HG03460 (cell line): Measurements from ENCODE around the gene WARS2.

Experiments used
- ATAC-seq: cut with Tn5 transposase; IDR thresholded peaks from one replicate; pipeline ENCODE4 v1.9.1; 2021; ENCODE audit not compliant: unreplicated experiment

Gene WARS2

DNA sequence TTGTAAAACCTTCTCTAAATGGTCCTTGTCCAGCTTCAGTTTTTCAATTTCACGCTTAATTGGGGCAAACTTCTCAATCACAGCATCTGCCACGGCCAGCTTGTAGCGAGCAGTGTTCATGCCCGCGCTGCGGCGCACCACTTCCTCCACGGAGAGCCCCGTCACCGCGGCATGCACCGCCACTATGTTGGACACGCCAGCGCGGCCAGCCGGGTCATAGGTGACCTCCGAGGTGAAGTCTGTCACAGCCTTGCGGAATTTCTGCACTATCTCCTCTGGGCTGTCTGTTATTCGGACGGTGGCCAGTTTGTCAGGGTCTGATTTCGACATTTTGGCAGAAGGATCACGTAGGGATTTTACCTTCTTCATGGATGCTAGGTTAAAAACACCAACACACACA is 107.5 kb downstream of the WARS2 start:
- ATAC-seq: no peak

GRCh38 chr1:119027759-119028158 is 112.7 kb downstream of the WARS2 start:
- ATAC-seq: no peak

DNA sequence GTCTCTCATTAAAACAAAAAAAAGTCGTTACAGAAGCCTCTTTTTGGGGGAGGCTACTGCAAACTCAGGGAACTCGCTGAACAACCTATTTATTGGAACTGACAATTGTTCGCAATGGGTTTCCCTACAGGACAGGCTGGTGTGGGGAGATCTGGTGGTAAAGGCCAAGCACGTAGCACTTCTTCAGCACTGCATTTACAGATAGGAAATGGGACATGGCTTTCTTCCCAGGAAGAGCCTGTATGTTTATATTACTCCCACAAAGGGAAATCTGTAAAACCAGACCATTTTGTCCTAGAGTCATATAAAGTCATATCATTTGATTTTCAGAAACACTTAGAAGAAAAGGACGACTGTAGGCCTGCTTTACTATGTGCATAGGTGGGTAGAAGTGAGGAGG is 113.5 kb downstream of the WARS2 start:
- ATAC-seq: no peak

DNA sequence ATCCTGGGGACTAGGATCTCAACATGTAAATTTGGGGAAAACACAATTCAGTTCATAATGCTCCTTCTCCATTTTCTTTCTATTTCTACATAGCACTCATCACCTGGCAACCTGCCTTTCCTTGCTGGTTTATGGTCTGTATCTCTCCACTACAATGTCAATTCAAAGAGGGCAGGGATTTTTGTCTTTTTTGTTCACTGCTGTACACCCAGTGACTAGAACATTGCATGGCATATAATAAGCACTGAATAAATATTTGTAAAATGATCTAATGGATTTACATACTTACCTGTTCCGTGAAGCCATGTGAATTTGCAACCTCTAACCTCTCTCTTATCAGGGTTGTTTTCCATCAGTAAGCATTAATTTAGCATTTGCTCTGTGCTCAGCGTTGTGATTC is 124.9 kb downstream of the WARS2 start:
- ATAC-seq: no peak

- ATAC-seq: no peak
These were observed 128.1 kb downstream of the WARS2 start for GRCh38 chr1:119012383-119012782.

- no peak for ATAC-seq
These were observed 128.7 kb downstream of the WARS2 start for GRCh38 chr1:119011706-119012105.

- no peak for ATAC-seq
These were observed 129.3 kb downstream of the WARS2 start for GRCh38 chr1:119011116-119011515.

DNA sequence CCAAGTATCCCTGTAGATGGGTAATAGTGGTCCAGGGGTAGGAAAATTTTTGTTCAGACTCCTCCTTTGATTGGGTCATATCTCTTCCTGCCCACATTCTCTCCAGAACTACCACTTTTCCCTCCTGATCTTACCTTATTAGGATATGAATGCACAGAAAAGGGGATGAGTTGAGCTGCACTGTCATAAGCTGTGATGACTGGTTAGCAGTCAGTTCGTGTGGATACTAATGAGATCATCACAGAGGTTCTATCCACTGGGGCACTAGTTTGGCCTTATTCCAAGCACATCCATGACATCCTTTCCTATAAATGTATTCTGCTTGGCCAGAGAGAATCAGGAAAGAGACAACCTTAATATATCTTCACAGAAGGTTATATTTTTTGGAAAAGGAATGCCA is 130.3 kb downstream of the WARS2 start:
- ATAC-seq: no peak

- ATAC-seq: no peak
These were observed 131.2 kb downstream of the WARS2 start for GRCh38 chr1:119009312-119009655.

GRCh38 chr1:119008483-119009311 is 131.8 kb downstream of the WARS2 start:
- peak; percentile 66 for ATAC-seq

GRCh38 chr1:119007670-119008482 is 132.6 kb downstream of the WARS2 start:
- ATAC-seq: no peak

DNA sequence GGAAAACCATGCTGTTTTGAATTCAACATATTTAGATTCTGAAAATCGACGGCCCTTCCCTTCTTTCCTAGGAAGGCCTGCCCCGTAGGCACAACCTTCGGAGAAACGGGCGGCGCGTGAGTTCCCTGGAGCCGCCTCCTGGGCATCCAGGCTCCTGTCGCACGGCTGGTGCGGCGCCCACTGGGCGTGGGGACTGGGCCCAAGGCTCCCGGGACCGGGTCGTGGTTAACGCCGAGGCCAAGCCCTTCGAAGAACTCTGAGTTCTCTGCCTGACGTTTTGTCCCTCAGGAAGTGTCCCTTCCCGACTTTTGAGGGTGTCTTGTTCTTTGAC is 133.1 kb downstream of the WARS2 start:
- no peak for ATAC-seq

DNA sequence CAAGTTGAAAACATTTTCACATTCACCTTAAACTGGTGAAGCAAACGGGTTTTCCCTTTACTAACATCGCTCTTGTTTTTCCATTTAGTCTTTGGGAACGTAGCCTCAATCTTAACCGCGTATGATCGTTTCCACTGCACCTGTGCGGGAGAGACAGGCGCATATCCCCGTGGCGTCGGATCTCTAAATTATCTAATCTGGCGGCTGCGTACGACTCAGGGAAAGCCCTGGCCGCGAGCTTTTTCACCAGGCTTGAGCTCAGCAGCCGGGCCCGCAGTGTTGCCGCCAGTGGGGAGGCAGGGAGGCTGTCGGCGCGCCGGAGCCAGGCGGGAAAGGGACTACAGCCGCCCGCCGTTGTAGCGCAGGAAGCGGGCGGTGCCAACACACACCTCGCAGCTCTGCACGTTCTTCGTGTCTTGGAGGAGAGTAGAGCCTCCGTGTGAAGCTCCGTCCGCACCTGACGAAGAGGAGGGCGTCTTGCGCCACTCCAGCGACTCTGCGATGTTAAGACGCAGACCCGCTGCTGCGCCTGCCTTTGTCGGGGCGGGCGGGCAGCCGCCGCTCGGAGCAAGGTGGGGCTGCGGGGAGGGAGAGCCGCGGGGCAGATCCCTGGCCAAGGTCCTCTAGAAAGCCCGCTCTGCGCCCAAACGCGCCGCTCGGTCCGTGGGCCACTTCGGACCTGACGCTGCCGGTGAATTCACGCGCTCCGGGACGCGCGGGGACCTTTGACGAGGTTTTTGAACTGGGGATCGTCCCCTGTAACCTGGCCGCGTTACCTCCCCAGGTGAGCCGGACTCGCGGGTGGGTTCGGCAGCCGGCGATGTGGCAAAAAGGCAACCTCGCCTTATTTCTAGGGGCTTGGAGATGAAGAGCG is 133.8 kb downstream of the WARS2 start:
- no peak for ATAC-seq

- no peak for ATAC-seq
These were observed 134.6 kb downstream of the WARS2 start for GRCh38 chr1:119005724-119006405.

DNA sequence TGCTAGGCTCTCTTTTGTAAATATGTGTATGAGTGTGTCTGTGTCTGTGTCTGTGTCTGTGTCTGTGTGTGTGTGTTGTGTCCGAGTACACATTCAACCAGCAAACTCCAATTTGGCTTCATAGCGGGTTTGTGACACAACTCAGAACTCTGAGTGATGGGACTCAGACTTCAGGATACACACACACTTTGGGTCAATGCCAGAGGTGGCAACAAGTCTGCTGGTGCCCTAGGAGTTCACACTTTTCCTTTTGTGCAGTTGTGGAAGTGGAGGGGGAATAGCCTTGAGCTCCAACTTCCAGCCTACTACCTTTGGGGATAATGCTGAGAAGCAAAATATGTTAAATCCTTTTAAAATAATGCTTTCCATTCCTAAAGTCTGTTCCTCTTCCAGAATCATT is 135.7 kb downstream of the WARS2 start:
- ATAC-seq: no peak

- ATAC-seq: no peak
These were observed 136.3 kb downstream of the WARS2 start for GRCh38 chr1:119004129-119004527.

GRCh38 chr1:119003413-119004128 is 136.9 kb downstream of the WARS2 start:
- ATAC-seq: no peak

DNA sequence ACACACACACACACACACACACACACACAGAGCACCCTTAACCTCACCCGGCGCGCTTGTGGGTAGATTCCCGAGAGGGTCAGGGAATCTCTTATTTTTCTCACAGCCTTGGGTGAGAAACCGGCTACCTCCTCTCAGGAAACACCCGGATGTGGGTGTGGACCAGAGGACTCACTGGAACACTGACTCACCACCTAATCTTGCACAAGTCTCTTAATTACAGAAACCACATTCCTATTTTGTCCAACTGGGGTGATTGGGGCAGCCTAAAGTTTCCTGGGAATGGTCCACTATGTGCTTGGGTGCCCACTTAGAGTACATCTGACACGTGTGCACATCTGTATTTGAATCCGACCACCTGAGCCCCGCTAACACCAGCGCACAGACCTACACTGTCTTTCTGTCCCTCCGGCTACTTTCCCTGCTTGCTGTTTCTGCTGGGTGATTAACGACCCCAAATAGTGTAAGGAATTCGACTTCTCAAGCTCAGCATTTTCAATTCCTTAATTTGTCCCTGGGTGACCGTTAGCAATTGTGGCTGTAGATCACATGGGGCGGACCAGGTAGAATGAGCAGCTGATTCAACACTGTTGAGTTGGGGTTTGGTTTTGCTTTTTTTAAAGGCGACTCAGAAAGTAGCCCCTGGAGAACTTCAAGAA is 138.3 kb downstream of the WARS2 start:
- no peak for ATAC-seq

DNA sequence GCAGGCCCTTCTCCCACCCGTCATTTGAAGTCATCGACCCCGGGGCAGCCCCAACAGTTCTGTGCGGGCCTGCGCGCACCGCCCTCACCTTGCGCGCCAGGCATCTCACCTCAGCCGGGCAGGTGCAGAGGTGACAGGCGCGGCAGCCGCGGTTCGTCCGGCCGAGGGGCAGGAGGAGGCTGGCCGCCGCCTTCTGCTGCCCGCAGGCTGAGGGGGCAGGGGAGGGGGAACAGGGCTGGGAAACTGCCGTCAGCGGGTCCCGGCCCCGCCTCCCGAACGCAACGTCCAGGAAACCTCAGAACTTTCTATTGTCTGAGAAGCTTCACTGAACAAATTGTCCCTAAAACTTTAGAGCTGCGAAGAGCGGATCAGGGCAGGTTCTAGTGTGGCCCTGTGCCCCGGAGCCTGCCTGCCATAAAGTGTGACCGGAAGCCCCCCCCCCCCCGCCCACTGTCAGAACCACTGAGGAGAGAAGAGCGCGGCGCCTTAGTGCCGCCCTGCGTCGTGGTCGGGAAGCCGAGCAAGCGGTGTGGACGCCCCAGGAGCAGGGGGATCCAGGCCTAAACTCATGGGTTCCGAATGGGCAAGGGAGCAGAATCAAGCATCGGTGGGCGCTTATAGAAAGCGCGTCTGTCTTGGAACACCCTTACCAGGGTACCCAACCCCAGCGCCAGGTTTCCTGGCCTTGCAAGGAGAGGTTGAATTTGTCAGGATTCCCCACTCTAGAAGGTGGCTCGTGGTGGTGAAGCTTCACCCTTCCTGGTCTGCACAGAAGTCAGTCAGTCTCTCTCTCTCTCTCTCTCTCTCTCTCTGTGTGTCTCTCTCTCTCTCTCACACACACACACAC is 139.0 kb downstream of the WARS2 start:
- no peak for ATAC-seq
